Measurements from ENCODE around the gene PITRM1. TPM values are rescaled to one million over a fixed set of nuclear protein-coding genes. Genes with fewer than 3 reads are reported as not detected.

The PITRM1 gene
- total and polyA plus RNA-seq, 2 experiments from 2014 or later: 44.1 to 45.9 TPM

GRCh38 chr10:3100093-3100792 is 72.3 kb downstream of the PITRM1 start:
- WGBS (ENCODE audit: low lambda C conversion rate, missing lambda C conversion rate): 98% methylated on average over 19 of the region's 19 CpGs
- Histone ChIP-seq H3K4me1 (ENCODE audit: insufficient read depth) (peaks cover 8% of the 10 kb centered on the region), H4K20me1 (ENCODE audit: insufficient read depth, poor library complexity, severe bottlenecking) (no peaks in the 10 kb centered on the region), H3K27me3 (no peaks in the 10 kb centered on the region), H3K9me3 (ENCODE audit: low read depth) (no peaks in the 10 kb centered on the region), H2AFZ (no peak overlapping the region), H3K9me2 (replicated peaks; ENCODE audit: insufficient read depth) (no peaks in the 10 kb centered on the region), H3K79me2 (no peaks in the 10 kb centered on the region), H3K27ac (no peak overlapping the region), H3K36me3 (replicated peaks; ENCODE audit: insufficient read depth, low read depth) (no peaks in the 10 kb centered on the region), H3K4me3 (no peak overlapping the region), H3K4me2 (peak overlapping the region; percentile 60)
- TF ChIP-seq, protein P1, sequence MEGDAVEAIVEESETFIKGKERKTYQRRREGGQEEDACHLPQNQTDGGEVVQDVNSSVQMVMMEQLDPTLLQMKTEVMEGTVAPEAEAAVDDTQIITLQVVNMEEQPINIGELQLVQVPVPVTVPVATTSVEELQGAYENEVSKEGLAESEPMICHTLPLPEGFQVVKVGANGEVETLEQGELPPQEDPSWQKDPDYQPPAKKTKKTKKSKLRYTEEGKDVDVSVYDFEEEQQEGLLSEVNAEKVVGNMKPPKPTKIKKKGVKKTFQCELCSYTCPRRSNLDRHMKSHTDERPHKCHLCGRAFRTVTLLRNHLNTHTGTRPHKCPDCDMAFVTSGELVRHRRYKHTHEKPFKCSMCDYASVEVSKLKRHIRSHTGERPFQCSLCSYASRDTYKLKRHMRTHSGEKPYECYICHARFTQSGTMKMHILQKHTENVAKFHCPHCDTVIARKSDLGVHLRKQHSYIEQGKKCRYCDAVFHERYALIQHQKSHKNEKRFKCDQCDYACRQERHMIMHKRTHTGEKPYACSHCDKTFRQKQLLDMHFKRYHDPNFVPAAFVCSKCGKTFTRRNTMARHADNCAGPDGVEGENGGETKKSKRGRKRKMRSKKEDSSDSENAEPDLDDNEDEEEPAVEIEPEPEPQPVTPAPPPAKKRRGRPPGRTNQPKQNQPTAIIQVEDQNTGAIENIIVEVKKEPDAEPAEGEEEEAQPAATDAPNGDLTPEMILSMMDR (IDR thresholded peaks at IDR 0.05; ENCODE audit: poor library complexity): no peak
- DNase-seq (ENCODE audit: low spot score): no peak

- Histone ChIP-seq H3K79me2 (no peaks in the 10 kb centered on the region), H3K27ac (peak overlapping the region; percentile 55), H3K9me2 (replicated peaks; ENCODE audit: insufficient read depth) (no peaks in the 10 kb centered on the region), H3K4me3 (no peak overlapping the region), H4K20me1 (ENCODE audit: insufficient read depth, poor library complexity, severe bottlenecking) (no peaks in the 10 kb centered on the region), H3K27me3 (no peaks in the 10 kb centered on the region), H3K9me3 (ENCODE audit: low read depth) (no peaks in the 10 kb centered on the region), H2AFZ (no peak overlapping the region), H3K4me1 (ENCODE audit: insufficient read depth) (peaks cover 12% of the 10 kb centered on the region), H3K4me2 (peak overlapping the region; percentile 60), H3K36me3 (replicated peaks; ENCODE audit: insufficient read depth, low read depth) (no peaks in the 10 kb centered on the region)
- 73% methylated on average over 22 of the region's 22 CpGs for WGBS (ENCODE audit: low lambda C conversion rate, missing lambda C conversion rate)
- DNase-seq (ENCODE audit: low spot score): peak; percentile 49
- TF ChIP-seq, protein P1 (IDR thresholded peaks at IDR 0.05; ENCODE audit: poor library complexity): no peak
- no peak for TF ChIP-seq EZH2 (IDR thresholded peaks at IDR 0.05; ENCODE audit: borderline replicate concordance)
- no peak for TF ChIP-seq EZH2phosphoT487 (IDR thresholded peaks at IDR 0.05; ENCODE audit: low read depth, severe bottlenecking, unreplicated experiment)
Observed at GRCh38 chr10:3099291-3100092, 73.1 kb downstream of the PITRM1 start.

GRCh38 chr10:3098689-3099088 is 73.9 kb downstream of the PITRM1 start:
- H3K9me2 ChIP-seq (replicated peaks; ENCODE audit: insufficient read depth): no peaks in the 10 kb centered on the region
- no peaks in the 10 kb centered on the region for H3K36me3 ChIP-seq (replicated peaks; ENCODE audit: insufficient read depth, low read depth)
- DNase-seq (ENCODE audit: low spot score): no peak
- no peak overlapping the region for H3K4me3 ChIP-seq
- H3K9me3 ChIP-seq (ENCODE audit: low read depth): no peaks in the 10 kb centered on the region
- H3K4me1 ChIP-seq (ENCODE audit: insufficient read depth): peaks cover 16% of the 10 kb centered on the region
- H3K4me2 ChIP-seq: no peak overlapping the region
- TF ChIP-seq EZH2 (IDR thresholded peaks at IDR 0.05; ENCODE audit: borderline replicate concordance) (no peak), EZH2phosphoT487 (IDR thresholded peaks at IDR 0.05; ENCODE audit: low read depth, severe bottlenecking, unreplicated experiment) (no peak)
- TF ChIP-seq, protein P1 (IDR thresholded peaks at IDR 0.05; ENCODE audit: poor library complexity): no peak
- H3K79me2 ChIP-seq: no peaks in the 10 kb centered on the region
- H3K27me3 ChIP-seq: no peaks in the 10 kb centered on the region
- H2AFZ ChIP-seq: no peak overlapping the region
- WGBS (ENCODE audit: low lambda C conversion rate, missing lambda C conversion rate): 68% methylated on average over 11 of the region's 11 CpGs
- peak overlapping the region; percentile 4 for H3K27ac ChIP-seq
- no peaks in the 10 kb centered on the region for H4K20me1 ChIP-seq (ENCODE audit: insufficient read depth, poor library complexity, severe bottlenecking)

Measured in hepatocyte (in vitro differentiated cells).